ENCODE results near the gene FES. TPM values are rescaled to one million over a fixed set of nuclear protein-coding genes. Genes with fewer than 3 reads are reported as not detected.
A peak's percentile ranks its signal among the peaks of the same experiment; 100 is the strongest.
"Not testable (repeated sequence)": the region's sequence is repeated elsewhere in the genome, so short reads cannot be mapped to it uniquely, and the experiment has no call there.

Gene FES
- polyA plus RNA-seq, 10 donors, result 10.0 to 15.9 (median 11.4) TPM

DNA sequence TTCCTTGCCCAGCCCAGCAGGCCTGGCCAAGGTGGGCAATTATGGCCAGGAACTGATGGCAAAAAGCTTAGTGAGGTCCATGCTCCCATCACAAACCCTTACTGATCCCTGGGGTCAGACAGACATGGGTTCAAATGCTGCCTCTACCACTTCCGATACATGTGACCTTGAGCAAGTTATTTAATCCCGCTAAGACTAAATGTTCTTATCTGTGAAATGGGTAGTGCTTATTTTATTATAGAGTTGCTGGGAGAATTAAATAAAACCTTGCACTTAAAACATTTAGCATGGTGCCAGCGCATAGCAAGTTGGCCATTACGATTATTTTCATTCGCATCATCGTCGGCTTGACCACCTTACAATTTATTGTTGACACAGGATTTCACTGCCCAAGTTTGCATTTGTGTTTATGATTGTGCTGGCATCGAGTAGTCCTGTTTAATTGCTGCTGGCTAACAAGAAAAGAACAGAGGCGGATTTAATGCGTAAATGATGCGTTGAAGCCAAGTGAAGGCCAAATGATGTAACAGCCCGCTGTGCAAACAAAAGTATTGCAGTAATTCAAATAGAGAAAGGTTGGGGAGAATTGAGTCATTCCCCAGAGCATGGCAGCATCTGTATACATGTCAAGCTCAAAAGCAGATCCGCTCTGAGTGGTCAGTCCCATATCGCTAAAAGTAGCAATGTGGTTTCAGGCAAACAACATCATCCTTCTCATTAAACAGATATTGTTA is 23.2 kb upstream of the FES start:
- DNase-seq, result no peak

DNA sequence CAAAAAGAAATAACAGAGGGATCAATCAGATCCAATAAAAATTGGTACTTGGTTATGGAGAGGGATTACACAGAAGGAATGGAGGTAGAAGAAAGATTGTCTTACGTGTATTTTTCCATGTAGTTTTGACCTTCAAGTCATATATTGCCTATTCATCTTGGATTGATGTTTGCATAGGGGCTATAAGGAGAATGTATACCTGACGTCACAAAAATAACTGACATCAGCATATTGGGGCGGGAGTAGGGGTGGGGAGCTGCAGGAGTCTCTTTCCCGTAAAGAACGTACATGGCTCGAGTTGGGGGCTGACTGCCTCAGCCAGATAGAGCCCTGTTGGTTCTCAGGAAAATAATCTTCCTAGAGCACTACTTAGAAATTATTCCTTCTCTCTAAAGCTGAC is 21.8 kb upstream of the FES start:
- DNase-seq, result no peak

DNA sequence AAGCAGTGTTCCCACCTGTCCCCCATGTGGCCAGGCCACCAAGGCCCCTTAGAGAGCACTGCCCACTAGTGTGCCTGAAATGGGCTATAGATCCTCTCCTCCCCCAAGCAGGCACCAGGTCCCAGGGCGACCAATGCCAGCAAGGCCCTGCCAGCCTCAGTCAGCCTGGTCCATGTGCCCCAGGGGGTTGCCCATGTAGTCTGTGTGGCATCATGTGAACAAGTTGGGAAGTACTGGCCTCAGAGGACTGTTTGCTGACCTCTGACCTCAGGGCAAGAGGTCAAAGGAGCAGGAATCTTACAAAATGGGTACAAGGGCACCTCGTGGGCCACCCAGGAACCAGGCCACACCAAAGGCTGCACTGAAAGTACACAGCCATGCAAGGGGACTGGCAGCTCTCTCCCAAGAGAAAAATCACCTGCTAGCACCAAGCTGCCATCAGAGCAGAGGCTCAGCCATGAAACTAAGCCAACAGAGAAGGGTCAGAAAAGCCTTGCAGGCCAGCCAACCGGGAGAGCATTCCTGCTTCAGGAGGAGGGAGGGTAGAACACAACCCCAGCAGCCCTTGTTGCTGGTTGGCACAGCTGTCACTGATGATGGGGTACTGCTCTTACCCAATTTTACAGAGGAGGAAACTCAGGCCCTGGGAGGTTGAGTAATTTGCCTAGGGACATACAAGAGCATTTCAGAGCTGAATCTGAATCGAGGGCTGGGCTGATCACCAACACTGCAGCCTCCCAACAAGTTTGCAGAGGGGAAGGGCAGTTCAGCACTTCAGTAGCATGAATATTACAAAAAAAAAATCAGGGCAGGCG is 21.1 kb upstream of the FES start:
- DNase-seq, result no peak

DNA sequence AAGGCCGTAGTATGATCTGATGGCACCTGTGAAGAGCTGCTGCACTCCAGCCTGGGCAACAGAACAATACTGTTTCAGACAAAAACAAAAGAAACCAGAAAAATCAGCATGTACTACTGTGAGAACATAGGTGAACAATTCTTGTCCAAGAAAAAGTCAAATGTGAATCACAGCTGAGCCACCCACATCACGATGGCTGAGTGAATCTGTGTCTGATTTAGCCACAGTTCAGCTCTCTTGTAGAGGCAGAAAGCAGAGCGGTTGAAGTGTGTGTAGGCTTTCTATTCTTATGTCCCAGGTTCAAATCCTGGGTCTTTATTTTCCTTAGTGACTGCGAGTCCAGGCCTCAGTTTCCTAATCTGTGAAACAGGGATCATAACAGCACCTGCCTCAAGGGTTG is 20.3 kb upstream of the FES start:
- DNase-seq, result no peak

DNA sequence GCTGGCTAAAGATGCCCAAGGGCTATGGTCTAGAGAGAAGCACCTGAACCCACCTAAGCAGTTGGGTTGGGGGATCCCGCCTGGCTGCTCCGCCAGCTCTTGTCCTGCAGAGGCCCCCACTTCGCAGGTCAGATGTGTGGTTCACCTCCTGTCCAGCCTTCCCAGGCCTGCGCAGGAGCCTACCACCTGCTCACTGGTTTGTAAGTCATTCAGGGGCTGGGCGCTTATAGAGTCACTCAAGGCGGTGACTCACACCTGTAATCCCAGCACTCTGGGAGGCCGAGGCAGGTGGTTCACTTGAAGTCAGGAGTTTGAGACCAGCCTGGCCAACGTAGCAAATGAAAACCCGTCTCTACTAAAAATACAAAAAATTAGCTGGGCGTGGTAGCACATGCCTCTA is 19.8 kb upstream of the FES start:
- DNase-seq, result no peak

DNA sequence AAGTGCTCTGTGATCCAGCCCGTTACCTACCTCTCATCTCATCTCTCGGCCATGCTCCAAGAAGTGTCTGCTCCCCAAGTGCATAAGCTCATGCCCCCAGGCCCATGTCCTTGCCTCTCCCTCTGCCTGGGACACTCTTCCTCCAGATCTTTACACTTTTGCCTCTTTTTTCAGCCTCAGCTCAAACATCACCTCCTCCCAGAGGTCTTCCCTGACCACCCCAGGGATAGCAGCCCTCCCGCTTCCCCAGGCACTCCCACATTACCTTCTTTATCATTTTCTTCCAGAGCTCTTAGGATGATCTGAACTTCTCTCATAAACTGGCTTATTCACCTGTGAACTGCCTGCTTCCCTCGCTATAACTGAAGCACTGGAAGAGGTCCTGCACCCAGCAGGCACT is 18.6 kb upstream of the FES start:
- DNase-seq, result no peak

DNA sequence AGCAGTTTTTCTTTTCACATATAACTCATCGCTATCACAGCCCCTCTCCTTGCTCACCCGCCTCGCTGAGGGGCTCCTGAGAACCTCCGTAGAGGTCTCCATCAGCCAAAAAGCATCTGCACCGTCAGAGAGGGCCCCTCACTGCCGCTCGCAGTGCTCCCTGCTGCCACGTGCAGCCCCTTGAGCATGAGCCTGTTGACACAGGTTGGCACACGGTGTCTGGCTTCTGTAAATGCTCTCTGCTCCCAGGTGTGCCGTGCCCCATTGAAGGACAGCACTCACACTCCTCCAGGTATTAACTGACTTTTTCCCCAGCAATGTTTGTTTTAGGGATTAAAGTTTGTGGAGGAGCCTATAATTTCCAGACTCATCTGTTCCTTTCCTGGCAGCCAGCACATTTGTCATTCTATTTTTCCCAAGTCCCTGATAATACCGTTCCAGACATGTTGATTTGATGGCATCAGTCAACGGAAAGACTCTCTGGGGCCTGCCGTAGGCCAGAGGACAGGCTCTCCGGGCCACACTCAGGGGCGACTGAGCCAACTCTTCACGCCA is 18.1 kb upstream of the FES start:
- DNase-seq, result no peak

DNA sequence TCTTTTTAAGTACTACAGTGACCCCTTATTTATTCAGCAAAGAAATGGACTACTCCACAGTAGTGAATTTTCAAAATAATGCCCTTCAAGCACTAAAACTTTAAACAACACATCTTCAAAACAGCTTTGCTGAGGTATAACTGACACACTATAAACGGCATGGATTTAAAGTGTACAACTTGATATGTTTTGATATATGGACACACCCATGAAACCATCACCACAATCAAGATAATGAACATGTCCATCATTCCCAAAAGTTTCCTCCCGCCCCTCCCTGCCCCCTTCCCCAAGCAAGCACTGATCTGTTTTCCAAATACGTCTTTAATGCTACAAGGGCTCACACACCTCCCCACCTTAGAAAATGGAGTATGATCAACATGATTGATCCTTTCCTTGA is 17.5 kb upstream of the FES start:
- no peak for DNase-seq

DNA sequence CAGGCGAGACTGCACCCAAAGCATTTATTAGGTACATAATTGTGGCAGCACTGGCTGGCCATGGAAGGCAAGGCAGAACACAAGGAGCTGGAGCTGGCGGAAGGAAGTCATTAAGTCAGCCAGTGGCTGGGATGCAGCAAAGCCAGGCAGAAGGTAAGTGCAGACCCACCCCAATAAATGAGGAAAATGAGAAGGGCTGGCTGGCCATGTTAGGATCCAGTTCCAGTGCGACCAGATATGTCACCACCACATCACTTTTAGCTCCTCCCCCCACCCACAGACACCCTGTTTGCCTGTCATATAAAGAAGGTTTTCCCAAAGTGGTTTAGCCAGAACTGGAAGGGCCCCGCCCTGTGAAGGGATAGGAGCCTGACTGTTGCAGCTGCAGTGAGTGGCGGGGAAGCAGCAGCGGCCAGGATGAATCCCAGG is 16.0 kb upstream of the FES start, which contains the start of gene FURIN:
Gene FURIN, plus strand, starts transcription at position 328 of the 429 bp plus-strand sequence. CDS start 7,153 bp downstream, outside the sequence.
- no peak for DNase-seq

DNA sequence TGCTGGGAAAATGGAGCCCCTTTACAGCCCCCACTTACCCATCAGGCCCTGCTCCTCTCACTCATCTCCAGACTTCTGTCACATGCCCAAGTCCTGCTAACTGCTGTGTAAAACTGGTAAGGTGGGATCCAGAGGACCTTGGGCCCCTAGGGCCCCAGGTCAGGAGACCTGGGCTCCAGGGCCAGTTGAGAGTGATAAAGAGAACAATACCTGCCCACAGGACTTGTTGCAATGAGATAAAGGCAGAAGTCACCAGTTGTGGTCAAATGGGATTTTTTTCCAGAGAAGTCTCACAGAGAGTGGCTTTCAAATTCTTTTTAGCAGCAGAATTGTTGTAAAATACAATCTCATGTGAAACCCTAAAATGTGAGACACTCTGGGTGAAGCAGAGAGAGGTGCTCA is 15.2 kb upstream of the FES start:
- DNase-seq, result no peak

DNA sequence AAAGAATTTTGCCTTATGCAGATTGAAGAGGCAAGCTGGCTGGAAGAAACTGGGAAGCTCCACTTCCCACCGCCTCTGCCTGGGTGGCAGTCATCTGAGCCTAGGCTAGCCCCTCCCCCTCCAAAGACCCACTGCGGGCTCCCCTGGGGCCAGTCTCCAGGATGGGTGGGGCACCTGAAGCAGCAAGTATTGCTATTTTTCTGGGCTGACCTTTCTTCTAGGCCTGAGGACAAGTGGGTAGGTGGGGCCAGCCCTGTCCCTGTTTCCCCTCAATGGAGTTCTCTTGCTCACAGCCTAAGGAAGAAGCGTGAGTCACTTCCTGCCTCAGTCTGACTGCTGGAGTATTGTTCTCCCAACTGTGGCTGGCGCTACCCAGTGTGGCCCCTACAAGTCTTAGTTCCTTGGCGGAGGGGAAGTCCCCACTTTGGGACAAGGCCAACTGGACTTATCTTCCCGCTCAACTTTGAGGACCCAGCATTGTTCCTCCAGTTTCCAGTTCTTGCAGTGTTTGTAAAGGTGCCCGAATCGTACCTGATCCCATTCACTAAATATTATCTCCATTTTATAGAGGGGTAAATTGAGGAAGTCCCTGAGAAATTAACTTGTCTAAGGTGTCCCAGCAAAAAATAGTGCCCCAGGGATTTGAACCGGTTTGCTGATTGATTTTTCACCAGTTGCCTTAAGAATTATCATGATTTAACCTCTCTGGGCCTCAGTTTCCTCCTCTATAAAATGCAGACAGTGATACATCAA is 14.5 kb upstream of the FES start:
- peak; percentile 38 to 66 (median 58) for DNase-seq

DNA sequence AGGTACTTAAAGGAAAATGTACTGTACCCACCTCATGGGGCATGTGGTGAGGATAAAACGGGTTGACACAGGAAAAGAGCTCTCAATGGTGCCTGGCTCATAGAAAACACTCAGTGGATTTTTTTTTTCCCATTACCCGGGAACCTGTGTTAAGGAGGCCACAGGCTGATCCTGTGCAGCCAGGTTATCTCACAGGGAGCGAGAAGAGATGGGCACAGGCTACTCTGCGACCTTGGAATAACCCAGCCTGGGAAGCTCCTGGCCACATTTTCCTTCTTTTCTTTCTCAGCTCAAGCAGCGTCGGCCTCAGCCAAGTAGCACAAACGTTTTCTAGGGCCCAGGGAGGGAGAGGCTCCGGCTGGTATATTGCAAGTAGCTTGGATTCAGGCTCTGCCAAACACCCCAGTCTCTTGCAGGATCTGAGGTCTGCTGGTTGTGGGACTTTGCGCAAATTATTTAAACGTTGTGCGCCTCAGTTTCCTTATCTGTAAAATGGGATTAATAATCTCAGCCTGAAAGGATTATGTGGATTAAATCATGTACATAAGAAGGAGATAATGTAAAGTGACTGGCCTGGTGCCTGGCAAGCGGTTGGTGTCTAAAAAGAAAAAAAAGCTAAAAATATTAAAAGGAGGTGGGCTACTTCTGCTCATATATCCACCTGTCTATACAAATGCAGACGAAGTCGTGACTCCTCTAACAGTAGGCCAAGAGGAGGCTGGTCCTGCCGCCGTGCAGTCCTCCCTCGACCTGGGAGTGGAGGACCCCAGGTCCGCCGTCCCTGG is 13.8 kb upstream of the FES start:
- DNase-seq, result peak in 1 of 3 donors; percentile 32

DNA sequence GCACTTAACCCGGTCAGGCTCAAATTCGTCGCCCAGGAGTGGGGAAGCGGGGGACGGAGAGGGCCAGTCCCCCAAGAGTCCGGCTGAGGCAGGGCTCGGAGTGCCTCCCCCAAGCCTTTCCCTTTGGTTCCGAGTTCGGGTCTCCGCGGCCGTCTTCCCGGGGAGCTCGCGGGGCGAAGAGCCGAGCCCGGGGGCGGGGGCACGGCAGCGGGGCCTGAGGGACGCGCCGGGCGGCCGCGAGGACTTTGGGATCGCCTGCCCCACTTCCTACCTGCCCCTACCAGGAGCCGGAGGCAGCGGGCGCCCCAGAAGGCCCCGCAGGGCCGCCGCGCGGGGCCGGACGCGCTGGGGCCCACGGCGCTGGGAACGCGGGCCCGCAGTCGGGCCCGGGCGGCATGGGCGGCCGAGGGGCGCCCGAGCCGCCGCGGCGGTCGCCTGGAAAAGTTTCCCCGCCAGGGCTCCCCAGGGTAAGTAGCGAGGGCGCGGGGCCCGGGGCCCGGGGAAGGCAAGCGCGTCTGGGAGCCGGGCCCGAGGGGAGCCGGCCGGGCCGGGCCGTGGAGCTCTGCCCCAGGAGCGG is 13.1 kb upstream of the FES start:
- DNase-seq, result peak in 2 of 3 donors; percentile 38 to 79

DNA sequence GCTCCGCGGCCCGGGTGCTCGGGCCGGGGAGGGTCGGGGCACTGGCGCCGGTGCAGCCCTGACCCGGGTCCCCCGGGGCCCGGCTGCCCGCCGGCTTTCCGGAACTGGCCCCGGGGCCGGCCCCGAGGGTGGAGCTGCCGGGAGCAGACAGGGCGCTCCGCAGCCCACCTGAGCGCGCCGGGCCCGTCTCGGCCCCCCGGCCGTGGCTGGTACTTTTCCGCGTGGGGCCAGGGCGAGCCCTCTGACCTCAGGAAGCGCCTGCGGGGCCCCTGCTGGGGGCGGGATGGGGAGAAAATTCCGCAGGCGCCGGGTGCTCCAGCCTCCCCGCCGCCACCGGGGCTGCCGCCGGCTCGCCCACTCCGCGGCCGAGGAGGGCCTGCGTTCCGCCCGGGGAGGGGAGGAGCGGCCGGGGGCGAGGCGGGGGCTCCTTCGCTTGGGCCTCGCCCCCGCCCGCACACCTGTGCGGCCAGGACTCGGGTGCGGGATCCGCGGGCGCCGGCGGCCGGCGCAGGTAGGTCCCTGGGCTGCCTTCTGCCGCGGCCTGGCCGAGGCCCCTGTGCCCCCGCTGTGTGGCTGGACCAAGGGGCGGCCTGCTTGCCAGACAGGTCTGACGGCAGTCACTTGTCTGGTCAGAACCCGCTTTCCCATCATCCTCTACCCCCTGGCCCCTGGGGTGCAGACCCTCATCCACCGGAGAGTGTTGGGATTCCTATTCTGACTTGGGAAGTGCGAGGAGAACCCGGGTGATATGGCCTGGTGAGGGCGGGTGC is 12.4 kb upstream of the FES start:
- DNase-seq, result peak in 1 of 3 donors; percentile 48

DNA sequence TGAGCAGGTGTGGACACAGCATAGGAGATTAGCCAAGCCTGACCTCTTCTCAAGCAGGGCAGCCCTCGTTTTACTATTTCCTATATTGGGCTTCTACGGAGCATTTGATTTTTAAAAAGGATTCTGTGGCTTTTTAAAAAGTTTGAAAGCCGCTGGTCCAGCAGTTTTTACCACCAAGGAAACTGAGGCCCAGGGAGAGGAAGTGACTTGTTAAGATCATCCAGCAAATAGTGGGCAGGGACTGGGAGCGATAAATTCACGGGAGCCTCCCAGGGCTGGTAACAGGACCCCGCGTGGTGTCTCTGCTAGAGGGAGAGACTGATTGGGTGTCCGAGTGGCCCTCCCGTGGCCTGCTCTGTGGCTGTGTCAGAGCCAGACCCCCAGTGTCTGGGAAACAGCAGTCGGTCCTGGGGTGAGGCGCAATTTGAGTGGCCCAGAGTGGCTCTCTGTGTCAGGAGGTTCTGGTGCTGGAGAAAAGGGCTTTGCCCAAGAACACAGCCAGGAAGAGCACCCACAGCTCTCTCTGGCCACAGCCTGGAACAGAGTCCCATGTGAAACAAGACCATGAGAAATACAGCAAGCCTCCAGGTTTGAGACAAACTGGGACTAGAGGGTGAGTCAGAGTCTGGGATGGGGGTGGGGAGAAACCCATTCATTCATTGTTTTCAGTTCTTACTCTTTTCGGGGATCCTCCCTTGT is 11.7 kb upstream of the FES start:
- DNase-seq, result peak in 1 of 3 donors; percentile 49

DNA sequence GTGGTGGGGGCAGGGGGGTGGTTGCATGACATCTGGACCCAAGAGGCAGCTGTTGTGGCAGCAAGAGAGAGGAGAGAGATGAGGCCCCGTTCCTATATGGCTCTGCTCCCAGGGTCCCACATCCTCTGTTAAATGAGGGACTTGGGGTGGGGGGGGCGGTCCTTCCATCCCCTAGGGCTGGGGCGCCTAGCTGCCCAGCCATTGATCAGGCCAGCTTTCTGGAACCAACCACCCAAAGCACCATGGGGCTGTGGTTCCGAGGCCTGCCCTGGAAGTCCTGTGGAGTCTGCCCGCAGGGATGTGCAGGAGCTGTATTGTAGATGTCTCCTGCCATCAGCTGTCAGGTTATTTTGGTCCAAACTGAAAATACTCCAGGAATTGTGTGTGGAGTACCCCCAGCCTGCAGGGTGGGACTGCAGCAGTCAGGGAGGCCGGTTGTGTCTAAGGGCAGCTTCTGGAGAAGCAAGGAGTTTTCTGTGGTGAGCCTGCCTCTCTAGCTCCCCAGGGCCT is 10.8 kb upstream of the FES start:
- no peak for DNase-seq

DNA sequence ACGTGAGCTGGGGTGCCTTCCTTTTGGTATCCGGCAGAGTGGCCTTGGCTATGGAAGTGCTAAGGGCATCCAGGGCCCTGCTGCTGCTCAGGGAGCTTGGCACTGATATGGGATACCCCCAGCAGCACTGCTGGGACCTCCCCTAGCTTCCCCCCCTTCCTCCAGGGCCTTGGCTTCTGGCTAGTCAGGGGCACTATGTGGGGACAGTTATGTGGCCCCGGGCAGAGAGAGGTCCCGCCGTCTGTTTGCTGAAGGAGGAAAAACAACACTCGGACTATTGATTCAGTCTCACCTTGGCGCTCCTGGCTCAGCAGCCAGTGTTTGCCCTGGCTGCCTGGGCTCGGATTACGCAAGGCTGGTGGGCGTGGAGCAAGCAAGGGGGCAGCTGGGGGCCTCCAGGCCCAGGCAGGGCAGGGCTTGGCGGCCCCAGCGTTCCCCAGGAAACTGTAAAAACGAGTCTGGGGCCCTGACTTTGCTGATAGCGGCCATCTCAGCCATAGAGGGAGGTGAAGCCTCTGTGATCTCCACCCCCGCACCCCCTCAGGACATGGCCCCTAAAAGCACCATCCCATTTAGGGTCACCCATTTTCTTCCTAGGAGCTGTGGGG is 10.2 kb upstream of the FES start:
- no peak for DNase-seq

DNA sequence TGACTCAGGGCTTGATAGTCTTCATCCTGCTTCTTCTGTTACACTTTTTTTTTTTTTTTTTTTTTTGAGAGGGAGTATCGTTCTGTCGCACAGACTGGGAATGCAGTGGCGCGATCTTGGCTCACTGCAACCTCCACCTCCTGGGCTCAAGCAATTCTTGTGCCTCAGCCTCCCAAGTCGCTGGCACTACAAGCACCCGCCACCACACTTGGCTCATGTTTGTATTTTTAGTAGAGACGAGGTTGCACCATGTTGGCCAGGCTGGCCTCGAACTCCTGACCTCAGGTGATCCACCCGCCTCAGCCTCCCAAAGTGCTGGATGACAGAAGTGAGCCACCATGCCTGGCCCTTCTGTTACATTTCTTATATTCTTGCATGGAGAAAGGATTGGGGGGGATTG is 9.3 kb upstream of the FES start:
- not testable (repeated sequence) for DNase-seq

DNA sequence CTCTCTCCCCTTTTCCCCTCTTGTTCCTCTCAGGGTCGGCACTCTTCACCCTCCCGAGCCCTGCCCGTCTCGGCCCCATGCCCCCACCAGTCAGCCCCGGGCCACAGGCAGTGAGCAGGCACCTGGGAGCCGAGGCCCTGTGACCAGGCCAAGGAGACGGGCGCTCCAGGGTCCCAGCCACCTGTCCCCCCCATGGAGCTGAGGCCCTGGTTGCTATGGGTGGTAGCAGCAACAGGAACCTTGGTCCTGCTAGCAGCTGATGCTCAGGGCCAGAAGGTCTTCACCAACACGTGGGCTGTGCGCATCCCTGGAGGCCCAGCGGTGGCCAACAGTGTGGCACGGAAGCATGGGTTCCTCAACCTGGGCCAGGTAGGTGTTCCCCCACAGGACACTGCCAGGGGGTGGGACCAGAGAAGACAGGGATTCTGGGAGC is 8.7 kb upstream of the FES start:
- no peak for DNase-seq

All from muscle of back (tissue), 11 donors.